B cell (primary cell): ENCODE results near the gene SMAD7. TPM values are rescaled to one million over a fixed set of nuclear protein-coding genes. Genes with fewer than 3 reads are reported as not detected.

Source experiments
- ATAC-seq: fragments of 200-7000 bp; cut with Tn5 transposase; one replicate; pipeline ENCODE4 v1.10.0; 2021; ENCODE audit warnings: low read depth, mild to moderate bottlenecking, moderate number of reproducible peaks, moderate library complexity
- CTCF ChIA-PET: fragments of 350-600 bp; sonication (Branson Sonifier 250); formaldehyde crosslinking; loops from one replicate; lab custom pipeline; 2021; ENCODE audit warnings: antibody characterized with exemption, inconsistent platforms; lab: Charles Lee
- POLR2A ChIA-PET: fragments of 350-600 bp; sonication (Branson Sonifier 250); formaldehyde crosslinking; loops from one replicate; lab custom pipeline; 2021; ENCODE audit warnings: antibody characterized with exemption; lab: Charles Lee
- DNase-seq: peaks from one replicate; pipeline ENCODE4 v3.0.0; 2013
- H2AFZ ChIP-seq: 2 replicates; pipeline ENCODE4 v1.6.1; 2012; ENCODE audit warnings: mild to moderate bottlenecking, low read depth, low read length; ENCODE audit not compliant: insufficient read depth, poor library complexity, severe bottlenecking
- H3K27ac ChIP-seq, 2 donors: 1 replicate in 1 of 2; 2 replicates in 1 of 2; pipeline ENCODE4 v1.5.1; 2012 to 2013; ENCODE audit warnings: low read length in 2 of 2, mild to moderate bottlenecking in 2 of 2, moderate library complexity in 1 of 2
- H3K27me3 ChIP-seq, 4 experiments: fragments of 200-600 bp in 1 of 4; sonication (generic) in 1 of 4; replicated peaks in 1 of 4; 1 replicate in 2 of 4; 2 replicates in 2 of 4; pipeline versions ENCODE4 v1.6.1 to v1.7.0; 2013 to 2016; ENCODE audit warnings: low read length in 3 of 4, mild to moderate bottlenecking in 2 of 4, mixed read lengths in 1 of 4, moderate library complexity in 1 of 4; ENCODE audit not compliant: insufficient read depth in 4 of 4, control insufficient read depth in 3 of 4; ENCODE audit errors: control extremely low read depth in 1 of 4
- H3K36me3 ChIP-seq, 2 experiments: replicated peaks in 1 of 2; 1 replicate in 1 of 2; 2 replicates in 1 of 2; pipeline versions ENCODE4 v1.6.1 to v1.7.1; 2013; ENCODE audit warnings: low read length in 1 of 2; ENCODE audit not compliant: insufficient read depth in 2 of 2, control insufficient read depth in 1 of 2; ENCODE audit errors: control extremely low read depth in 1 of 2, extremely low read depth in 1 of 2
- H3K4me1 ChIP-seq, 2 donors: fragments of 200-600 bp in 1 of 2; sonication (generic) in 1 of 2; 1 replicate in 1 of 2; 2 replicates in 1 of 2; pipeline versions ENCODE4 v1.5.1 to v1.6.1; 2013 to 2017; ENCODE audit warnings: low read length in 2 of 2; ENCODE audit not compliant: control insufficient read depth in 2 of 2, insufficient read depth in 2 of 2
- H3K4me2 ChIP-seq: replicated peaks from 2 replicates; pipeline ENCODE3; 2012; ENCODE audit warnings: mild to moderate bottlenecking, low read depth, low read length; ENCODE audit not compliant: poor library complexity, severe bottlenecking
- H3K4me3 ChIP-seq, 5 experiments: fragments of 200-600 bp in 1 of 5; sonication (generic) in 1 of 5; 1 replicate in 3 of 5; 2 replicates in 2 of 5; pipeline versions ENCODE4 v1.5.1 to v1.7.0; 2011 to 2016; ENCODE audit warnings: low read length in 4 of 5, mild to moderate bottlenecking in 4 of 5, low read depth in 2 of 5, control low read depth in 1 of 5, moderate library complexity in 1 of 5; ENCODE audit not compliant: insufficient read depth in 1 of 5; ENCODE audit errors: control extremely low read depth in 1 of 5, extremely low read depth in 1 of 5
- H3K79me2 ChIP-seq: fragments of 200-600 bp; sonication (generic); one replicate; pipeline ENCODE4 v1.6.0; 2016; ENCODE audit warnings: low read length; ENCODE audit not compliant: control insufficient read depth, insufficient read depth
- H3K9ac ChIP-seq: fragments of 200-600 bp; sonication (generic); 2 replicates; pipeline ENCODE4 v1.6.1; 2017; ENCODE audit warnings: mild to moderate bottlenecking, low read length, moderate library complexity
- H3K9me3 ChIP-seq, 3 donors: one replicate each; pipeline versions ENCODE4 v1.6.1 to v1.7.1; 2013; ENCODE audit warnings: low read length in 2 of 3; ENCODE audit not compliant: control insufficient read depth in 2 of 3, insufficient read depth in 1 of 3; ENCODE audit errors: control extremely low read depth in 1 of 3
- H4K20me1 ChIP-seq: 2 replicates; pipeline ENCODE4 v1.6.0; 2012; ENCODE audit warnings: mild to moderate bottlenecking, low read length; ENCODE audit not compliant: insufficient read depth, control insufficient read depth, poor library complexity, severe bottlenecking
- H3K27ac Mint-ChIP-seq: one replicate; pipeline ENCODE4 v1.8.0; 2021; ENCODE audit warnings: mixed read lengths
- H3K27me3 Mint-ChIP-seq: one replicate; pipeline ENCODE4 v1.8.0; 2021; ENCODE audit warnings: mixed read lengths
- H3K4me1 Mint-ChIP-seq: one replicate; pipeline ENCODE4 v1.8.0; 2021; ENCODE audit warnings: mixed read lengths
- H3K4me3 Mint-ChIP-seq: one replicate; pipeline ENCODE4 v1.8.0; 2021; ENCODE audit warnings: mixed read lengths
- H3K9me3 Mint-ChIP-seq: one replicate; pipeline ENCODE4 v1.8.0; 2022; ENCODE audit warnings: mixed read lengths; ENCODE audit not compliant: insufficient read depth
- EZH2 ChIP-seq: IDR thresholded peaks from 2 replicates; pipeline ENCODE4 v1.6.1; 2012; ENCODE audit warnings: borderline replicate concordance, low read depth, mild to moderate bottlenecking, moderate library complexity, low read length; ENCODE audit not compliant: insufficient read depth, poor library complexity, severe bottlenecking
- WGBS: methylation state at CpG from one replicate; pipeline ENCODE4 v1.1.5; 2013; ENCODE audit warnings: missing lambda C conversion rate; ENCODE audit not compliant: insufficient coverage; 5-methylcytosine and 5-hydroxymethylcytosine counted together
- intact Hi-C: fragments of 100-400 bp; cut with micrococcal nuclease; formaldehyde crosslinking; loops from one replicate; pipeline ENCODE4 v1.10.0; 2022
- polyA plus RNA-seq: library from polyadenylated mRNA; depleted of rRNA; stranded (reverse); fragments of >200 nt; gene quantifications from 2 replicates; pipeline ENCODE4 v1.2.3, GENCODE V29; 2012
- total RNA-seq, 2 donors: library from RNA; stranded (reverse); fragments of 120-200 nt in 1 of 2; gene quantifications; 1 replicate in 1 of 2; 2 replicates in 1 of 2; pipeline versions ENCODE4 v1.2.3 to v1.2.4, GENCODE V29; 2013 to 2022
- TF ChIP-seq, protein P1 (sequence below): fragments of 200-600 bp; IDR thresholded peaks from one replicate; pipeline ENCODE4 v1.8.0; 2022; ENCODE audit warnings: antibody characterized with exemption, mild to moderate bottlenecking

SMAD7 gene
- total and polyA plus RNA-seq, 2 donors (not counting 1 experiment from before 2014, with no cell fraction given): 10.1 to 20.9 TPM

DNA sequence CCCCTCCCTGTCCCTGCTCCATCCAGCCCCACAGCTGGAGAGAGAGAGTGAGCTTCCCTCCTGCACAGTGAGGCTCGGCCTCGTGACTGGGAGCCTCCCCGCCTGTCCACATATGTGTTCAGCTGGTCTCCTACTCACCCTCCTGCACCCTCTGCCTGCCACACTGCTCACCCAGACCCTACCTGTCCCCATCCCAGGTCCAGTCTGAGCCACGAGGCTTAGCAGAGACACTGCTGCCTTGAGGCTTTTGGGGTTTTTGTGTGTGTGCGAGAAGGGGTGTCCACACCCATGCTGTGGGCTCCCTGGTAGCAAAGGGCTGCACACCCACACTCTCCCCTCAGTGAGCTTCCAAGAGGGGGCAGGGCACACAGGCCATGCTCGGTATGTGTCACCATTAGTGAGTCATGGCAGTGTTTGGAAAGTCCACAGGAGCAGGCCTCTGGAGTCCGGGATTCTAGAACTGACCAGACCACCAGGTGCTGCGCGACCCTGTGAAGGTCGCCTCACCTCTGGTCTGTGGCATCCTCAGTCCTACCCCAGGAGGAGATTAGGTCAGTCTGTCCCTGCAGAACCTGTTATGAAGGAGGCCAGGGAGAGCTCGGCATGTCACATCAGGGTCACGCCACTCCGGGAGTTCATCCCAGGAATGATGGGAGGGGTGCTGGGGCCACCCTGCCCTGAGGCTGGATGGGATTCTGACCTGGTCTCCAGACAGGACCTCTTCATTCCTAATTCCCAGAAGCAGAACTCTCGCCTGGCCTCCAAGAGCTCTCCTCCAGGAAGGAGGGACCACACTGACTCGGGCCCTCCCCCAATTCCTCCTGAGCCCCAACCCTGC, 39.9 kb upstream of the SMAD7 start:
- H3K27ac Mint-ChIP-seq: no peak overlapping the region
- Histone ChIP-seq H3K4me2 (no peak overlapping the region), H3K4me1 (peaks cover 18 to 20% of the 10 kb centered on the region in 2 donors), H3K9me3 (no peaks in the 10 kb centered on the region), H3K36me3 (no peaks in the 10 kb centered on the region), H4K20me1 (no peaks in the 10 kb centered on the region), H3K9ac (no peak overlapping the region), H3K27me3 (no peaks in the 10 kb centered on the region), H3K4me3 (no peak overlapping the region), H3K79me2 (no peaks in the 10 kb centered on the region), H3K27ac (no peak overlapping the region), H2AFZ (no peak overlapping the region)
- no peak for DNase-seq
- ChIA-PET CTCF (no interaction called here), POLR2A (no interaction called here)
- no peaks in the 10 kb centered on the region for H3K9me3 Mint-ChIP-seq
- intact Hi-C loops: no loop called here
- 89% methylated on average over 10 of the region's 15 CpGs for WGBS
- no peaks in the 10 kb centered on the region for H3K27me3 Mint-ChIP-seq
- peaks cover 18% of the 10 kb centered on the region for H3K4me1 Mint-ChIP-seq
- no peak for TF ChIP-seq EZH2
- TF ChIP-seq, protein P1, sequence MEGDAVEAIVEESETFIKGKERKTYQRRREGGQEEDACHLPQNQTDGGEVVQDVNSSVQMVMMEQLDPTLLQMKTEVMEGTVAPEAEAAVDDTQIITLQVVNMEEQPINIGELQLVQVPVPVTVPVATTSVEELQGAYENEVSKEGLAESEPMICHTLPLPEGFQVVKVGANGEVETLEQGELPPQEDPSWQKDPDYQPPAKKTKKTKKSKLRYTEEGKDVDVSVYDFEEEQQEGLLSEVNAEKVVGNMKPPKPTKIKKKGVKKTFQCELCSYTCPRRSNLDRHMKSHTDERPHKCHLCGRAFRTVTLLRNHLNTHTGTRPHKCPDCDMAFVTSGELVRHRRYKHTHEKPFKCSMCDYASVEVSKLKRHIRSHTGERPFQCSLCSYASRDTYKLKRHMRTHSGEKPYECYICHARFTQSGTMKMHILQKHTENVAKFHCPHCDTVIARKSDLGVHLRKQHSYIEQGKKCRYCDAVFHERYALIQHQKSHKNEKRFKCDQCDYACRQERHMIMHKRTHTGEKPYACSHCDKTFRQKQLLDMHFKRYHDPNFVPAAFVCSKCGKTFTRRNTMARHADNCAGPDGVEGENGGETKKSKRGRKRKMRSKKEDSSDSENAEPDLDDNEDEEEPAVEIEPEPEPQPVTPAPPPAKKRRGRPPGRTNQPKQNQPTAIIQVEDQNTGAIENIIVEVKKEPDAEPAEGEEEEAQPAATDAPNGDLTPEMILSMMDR: no peak
- H3K4me3 Mint-ChIP-seq: no peak overlapping the region
- ATAC-seq: no peak
